GM18508 (cell line): ENCODE measurements around the gene TMEM229A.
"Not testable (repeated sequence)": the region's sequence is repeated elsewhere in the genome, so short reads cannot be mapped to it uniquely, and the experiment has no call there.

Experiments
- ATAC-seq: cut with Tn5 transposase; IDR thresholded peaks from one replicate; pipeline ENCODE4 v1.9.1; 2021; ENCODE audit warnings: moderate number of reproducible peaks; ENCODE audit not compliant: insufficient read depth, unreplicated experiment

TMEM229A gene

DNA sequence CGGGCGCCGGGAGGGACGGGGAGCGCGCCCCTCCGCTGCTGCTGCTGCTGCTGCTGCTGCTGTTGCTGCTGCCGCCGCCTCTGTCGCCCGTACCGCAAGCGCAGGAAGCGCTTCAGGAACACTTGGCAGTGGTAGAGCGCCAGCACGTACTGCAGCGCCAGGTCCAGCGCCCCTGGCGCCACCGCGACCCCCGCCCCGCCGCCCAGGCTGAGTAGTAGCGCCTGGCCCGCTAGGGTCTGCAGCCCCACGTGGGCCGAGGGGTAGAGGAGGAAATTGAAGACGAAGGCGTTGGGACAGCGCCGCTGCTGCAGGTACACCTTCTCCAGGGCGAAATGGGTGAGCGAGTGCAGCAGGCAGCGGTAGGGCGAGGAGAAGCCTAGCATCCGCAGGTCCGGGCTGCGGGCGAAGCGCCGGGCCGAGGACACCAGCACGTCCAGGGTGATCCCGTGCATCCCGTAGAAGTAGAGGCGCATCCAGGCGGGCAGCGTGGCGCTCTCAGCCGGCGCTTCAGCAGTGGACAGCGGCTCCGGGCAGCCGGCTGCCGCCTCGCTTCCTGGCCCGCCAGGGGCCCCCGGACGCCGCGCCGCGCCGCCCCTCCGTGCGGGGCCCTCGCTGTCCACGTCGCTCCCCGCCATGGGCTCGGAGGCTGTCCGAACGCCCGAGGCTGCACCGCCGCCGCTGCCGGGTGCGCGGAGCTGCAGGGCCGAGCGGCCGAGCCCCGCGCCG is at the start of gene TMEM229A:
TSS of gene TMEM229A (minus strand) at position 699 of the 726 bp plus-strand sequence. CDS start at position 635, 64 bp downstream.
- no peak for ATAC-seq

- ATAC-seq, result not testable (repeated sequence)
Observed at GRCh38 chr7:124082234-124082633, 49.4 kb upstream of the TMEM229A start.

DNA sequence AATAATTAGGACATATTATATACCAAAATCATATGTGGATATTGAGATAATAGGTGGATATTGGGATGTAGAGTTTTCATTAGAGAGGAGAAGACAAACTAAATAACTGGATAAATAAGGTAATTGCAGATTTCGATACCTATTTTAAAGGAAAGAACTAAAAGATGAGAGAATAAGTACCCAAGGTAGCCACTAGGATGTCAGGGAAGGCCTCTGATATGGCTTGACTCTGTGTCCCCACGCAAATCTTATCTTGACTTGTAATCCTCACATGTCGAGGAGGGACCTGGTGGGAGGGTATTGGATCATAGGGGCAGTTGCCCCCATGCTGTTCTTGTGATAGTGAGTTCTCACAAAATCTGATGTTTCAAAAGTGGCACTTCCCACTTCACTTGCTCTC is 44.7 kb upstream of the TMEM229A start:
- ATAC-seq, result no peak

- no peak for ATAC-seq
Observed at GRCh38 chr7:124076841-124077240, 44.0 kb upstream of the TMEM229A start.

DNA sequence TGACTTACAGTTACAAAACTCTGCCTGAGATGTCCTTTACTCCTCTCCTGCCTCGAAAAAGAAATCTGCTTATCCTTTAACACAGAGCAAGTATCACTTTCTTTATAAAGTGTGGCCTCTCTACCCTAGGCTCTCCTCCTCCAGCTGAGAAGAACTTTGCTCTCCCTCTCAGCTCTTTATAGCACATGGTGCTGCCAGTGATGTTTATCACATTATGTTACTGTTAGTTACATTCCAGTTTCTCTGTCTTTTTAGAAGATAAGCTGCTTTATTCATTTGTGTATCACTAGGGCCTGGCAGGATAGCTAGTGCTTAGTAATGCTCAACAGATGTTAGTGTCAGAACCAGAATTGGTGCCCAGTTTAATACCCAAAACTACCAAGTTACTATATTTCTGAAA is 41.1 kb upstream of the TMEM229A start:
- no peak for ATAC-seq

DNA sequence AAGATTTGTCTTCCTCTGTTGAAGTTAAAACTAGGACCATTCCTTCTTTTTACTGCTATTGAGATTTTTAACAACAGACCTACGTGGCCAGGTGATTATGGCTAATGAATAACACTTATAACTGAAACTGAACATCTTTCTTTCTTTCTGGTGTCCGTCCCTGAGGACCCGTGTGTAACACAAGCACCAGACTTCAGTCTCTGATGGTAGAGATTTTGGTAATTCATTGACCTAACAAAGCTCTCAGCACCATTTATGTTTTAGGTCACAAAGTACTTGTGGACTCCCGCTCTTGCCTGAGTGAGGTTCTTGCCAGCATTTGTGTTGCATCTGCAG is 40.4 kb upstream of the TMEM229A start:
- ATAC-seq, result no peak

- ATAC-seq, result no peak
Observed at GRCh38 chr7:124072603-124073309, 39.9 kb upstream of the TMEM229A start.

GRCh38 chr7:124071843-124072242 is 39.0 kb upstream of the TMEM229A start:
- ATAC-seq, result no peak

- no peak for ATAC-seq
Observed at GRCh38 chr7:124062171-124062570, 29.3 kb upstream of the TMEM229A start.

- ATAC-seq, result no peak
Observed at GRCh38 chr7:124060528-124060927, 27.7 kb upstream of the TMEM229A start.

DNA sequence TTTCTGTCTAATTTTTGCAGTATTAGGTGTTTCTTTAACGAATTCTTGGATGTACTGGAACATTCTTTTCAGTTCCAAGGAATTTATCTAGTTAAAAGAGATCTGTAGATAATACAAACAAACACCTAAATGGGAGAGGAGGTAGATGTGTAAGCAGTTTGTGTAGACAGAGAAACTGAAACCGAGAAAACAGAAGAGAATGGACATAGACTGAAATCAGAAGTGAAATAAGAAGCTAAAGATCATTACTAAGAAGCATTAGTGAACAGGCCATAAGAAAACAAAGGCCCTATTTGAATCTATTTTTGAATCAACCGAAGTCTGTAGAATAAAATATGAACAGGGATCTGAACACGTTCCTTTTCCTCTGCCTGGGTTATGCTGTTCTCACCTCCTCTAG is 26.5 kb upstream of the TMEM229A start:
- peak; percentile 100 for ATAC-seq

- ATAC-seq, result no peak
Observed at GRCh38 chr7:124058515-124058914, 25.6 kb upstream of the TMEM229A start.

GRCh38 chr7:124057872-124058271 is 25.0 kb upstream of the TMEM229A start:
- no peak for ATAC-seq

- no peak for ATAC-seq
Observed at GRCh38 chr7:124056234-124056633, 23.4 kb upstream of the TMEM229A start.

DNA sequence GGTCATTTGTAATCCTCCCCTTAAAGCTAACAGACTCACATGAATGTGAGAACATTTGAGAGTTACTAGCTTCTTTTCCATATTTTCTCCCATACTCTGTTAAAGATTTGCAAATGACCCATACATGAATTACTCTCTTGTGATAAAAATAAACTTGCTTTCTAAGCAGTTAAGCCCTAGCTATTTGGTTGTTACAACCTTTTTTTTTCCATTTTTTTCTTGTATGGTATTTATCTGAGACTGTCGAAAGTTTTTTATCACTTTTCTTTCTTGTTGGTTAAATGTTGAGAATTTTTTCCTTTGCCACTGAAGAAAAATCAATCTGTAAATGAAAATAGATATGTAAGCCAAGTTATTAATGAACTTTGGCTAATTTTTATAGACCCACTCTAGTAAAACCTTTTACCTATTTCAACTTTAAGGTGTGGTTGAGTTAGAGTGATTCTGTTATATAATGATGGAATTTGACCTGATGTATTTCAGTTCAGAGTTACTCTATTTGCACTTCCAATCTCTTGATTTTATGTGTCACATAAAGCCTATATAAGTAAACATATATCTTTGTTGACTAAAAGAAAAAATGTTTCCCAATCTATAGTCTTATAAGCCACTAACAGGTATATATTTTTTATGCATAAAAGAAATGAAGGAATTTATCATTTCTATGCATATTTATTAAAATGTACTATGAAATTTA is 19.0 kb upstream of the TMEM229A start:
- no peak for ATAC-seq

GRCh38 chr7:124042826-124043225 is 10.0 kb upstream of the TMEM229A start:
- ATAC-seq, result no peak

- no peak for ATAC-seq
Observed at GRCh38 chr7:124041439-124041838, 8.6 kb upstream of the TMEM229A start.

GRCh38 chr7:124037902-124038301 is 5.0 kb upstream of the TMEM229A start:
- not testable (repeated sequence) for ATAC-seq

DNA sequence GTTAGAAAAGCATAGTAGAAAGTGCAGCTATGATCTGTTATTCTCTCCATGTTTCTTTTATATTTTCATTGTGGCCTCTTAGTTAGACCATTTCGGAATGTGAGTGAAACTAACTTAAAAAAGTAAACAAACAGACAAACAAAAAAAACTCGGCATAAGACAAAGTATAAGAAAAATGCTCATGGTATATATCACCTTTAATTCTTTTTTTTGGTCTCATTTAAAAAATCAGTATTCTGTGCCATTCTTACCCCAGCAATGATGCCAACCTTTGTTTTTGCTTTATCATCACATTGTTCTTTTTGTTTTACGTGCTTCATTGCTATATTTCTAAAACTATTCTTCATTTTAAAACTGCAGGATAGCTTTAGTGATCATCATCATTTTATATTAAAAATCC is 2.8 kb upstream of the TMEM229A start:
- ATAC-seq, result no peak

GRCh38 chr7:124034754-124035100 is 1.9 kb upstream of the TMEM229A start:
- no peak for ATAC-seq
